OCI-LY3 (cell line): Measurements from ENCODE around the gene NOP58.
"Not testable (repeated sequence)": the region's sequence is repeated elsewhere in the genome, so short reads cannot be mapped to it uniquely, and the experiment has no call there.

Experiments used
- H2AFZ ChIP-seq: fragments of 200-600, 300-600 bp; shearing (Covaris generic); 2 replicates; pipeline ENCODE4 v1.6.0; 2014; ENCODE audit warnings: antibody characterized with exemption, low read depth, low read length
- H3K27ac ChIP-seq: fragments of 200-600, 300-600 bp; sonication (generic); 2 replicates; pipeline ENCODE4 v1.5.1; 2014; ENCODE audit warnings: mild to moderate bottlenecking, low read length, moderate library complexity, mixed read lengths
- H3K27me3 ChIP-seq: fragments of 200-600, 300-600 bp; sonication (generic); 2 replicates; pipeline ENCODE4 v1.6.1; 2014; ENCODE audit warnings: low read depth, low read length, mixed read lengths
- H3K36me3 ChIP-seq: fragments of 200-600, 300-600 bp; sonication (generic); replicated peaks from 2 replicates; pipeline ENCODE3; 2014; ENCODE audit warnings: low read depth, low read length, mixed read lengths
- H3K4me1 ChIP-seq: fragments of 300-600, 200-600 bp; sonication (generic); 2 replicates; pipeline ENCODE4 v1.6.1; 2014; ENCODE audit warnings: low read length, mixed read lengths
- H3K4me2 ChIP-seq: fragments of 200-600, 300-600 bp; sonication (generic); 2 replicates; pipeline ENCODE4 v1.6.1; 2014; ENCODE audit warnings: low read length, mixed read lengths
- H3K4me3 ChIP-seq: fragments of 300-600, 200-600 bp; sonication (generic); 2 replicates; pipeline ENCODE4 v1.5.1; 2014; ENCODE audit warnings: antibody characterized with exemption, mild to moderate bottlenecking, low read length, moderate library complexity
- H3K79me2 ChIP-seq: fragments of 300-600, 200-600 bp; shearing (Covaris generic); 2 replicates; pipeline ENCODE4 v1.6.1; 2014; ENCODE audit warnings: mild to moderate bottlenecking, low read length, mixed read lengths
- H3K9ac ChIP-seq: fragments of 300-600, 200-600 bp; shearing (Covaris generic); 2 replicates; pipeline ENCODE4 v1.6.0; 2014; ENCODE audit warnings: mild to moderate bottlenecking, low read length, moderate library complexity
- H3K9me3 ChIP-seq: fragments of 200-600, 300-600 bp; shearing (Covaris generic); 2 replicates; pipeline ENCODE4 v1.6.1; 2014; ENCODE audit warnings: low read length, mixed read lengths; ENCODE audit not compliant: insufficient read depth
- H4K20me1 ChIP-seq: fragments of 200-600, 300-600 bp; sonication (generic); 2 replicates; pipeline ENCODE4 v1.6.1; 2016; ENCODE audit warnings: low read length, mixed read lengths; ENCODE audit not compliant: insufficient read depth
- CTCF ChIP-seq: fragments of 200-600, 300-600 bp; sonication (generic); IDR thresholded peaks from 2 replicates; pipeline ENCODE4 v1.5.1; 2014; ENCODE audit warnings: antibody characterized with exemption, low read length, low read depth
- EZH2phosphoT487 ChIP-seq: fragments of 200-600 bp; shearing (Covaris generic); IDR thresholded peaks from 2 replicates; pipeline ENCODE4 v1.6.1; 2018; ENCODE audit warnings: antibody characterized with exemption, mixed run types, low read depth

NOP58 gene

GRCh38 chr2:202265467-202266277, at the start of gene NOP58:
Gene NOP58 (plus strand): TSS chr2:202265763. CDS start chr2:202265942, 179 bp downstream.
- H3K36me3 ChIP-seq, result peaks cover 15% of the 10 kb centered on the region
- peaks cover 45% of the 10 kb centered on the region for H3K4me1 ChIP-seq
- peaks cover 42% of the 10 kb centered on the region for H4K20me1 ChIP-seq
- H3K27me3 ChIP-seq, result no peaks in the 10 kb centered on the region
- peak within 1 kb of the TSS; percentile 86 for H3K27ac ChIP-seq
- no peak for TF ChIP-seq CTCF
- TF ChIP-seq EZH2phosphoT487, result no peak
- H3K4me3 ChIP-seq, result peak within 1 kb of the TSS; percentile 97
- peak within 1 kb of the TSS; percentile 83 for H3K4me2 ChIP-seq
- H2AFZ ChIP-seq, result peak within 1 kb of the TSS; percentile 4; the same call in 1 of the 2 replicates
- H3K9me3 ChIP-seq, result no peaks in the 10 kb centered on the region
- H3K9ac ChIP-seq, result peak within 1 kb of the TSS; percentile 99
- peaks cover 65% of the 10 kb centered on the region for H3K79me2 ChIP-seq

- Histone ChIP-seq H3K9ac (no peak overlapping the region), H3K27me3 (no peaks in the 10 kb centered on the region), H3K4me1 (no peaks in the 10 kb centered on the region), H3K27ac (no peak overlapping the region), H4K20me1 (peaks cover 35% of the 10 kb centered on the region), H3K36me3 (peaks cover 26% of the 10 kb centered on the region), H2AFZ (no peak overlapping the region), H3K4me2 (no peak overlapping the region), H3K4me3 (no peak overlapping the region), H3K79me2 (peaks cover 83% of the 10 kb centered on the region), H3K9me3 (no peaks in the 10 kb centered on the region)
- no peak for TF ChIP-seq CTCF
- no peak for TF ChIP-seq EZH2phosphoT487
These were observed 43.7 kb upstream of the NOP58 start for GRCh38 chr2:202221873-202222272.

- Histone ChIP-seq H3K27me3 (no peaks in the 10 kb centered on the region), H3K9me3 (no peaks in the 10 kb centered on the region), H3K4me2 (peak overlapping the region; percentile 84), H3K79me2 (peaks cover 59% of the 10 kb centered on the region), H3K4me3 (peak overlapping the region; percentile 96), H3K36me3 (no peaks in the 10 kb centered on the region), H2AFZ (no peak overlapping the region), H3K4me1 (peaks cover 13% of the 10 kb centered on the region), H3K27ac (peak overlapping the region; percentile 47), H4K20me1 (peaks cover 37% of the 10 kb centered on the region), H3K9ac (peak overlapping the region; percentile 94)
- TF ChIP-seq EZH2phosphoT487 (no peak), CTCF (no peak)
These were observed 27.8 kb upstream of the NOP58 start for GRCh38 chr2:202237787-202238233.

- Histone ChIP-seq H2AFZ (peak within 1 kb of the TSS; percentile 99), H3K4me3 (peak within 1 kb of the TSS; percentile 96), H3K9ac (peak within 1 kb of the TSS; percentile 94), H4K20me1 (peaks cover 30% of the 10 kb centered on the region), H3K4me1 (peaks cover 13% of the 10 kb centered on the region), H3K9me3 (no peaks in the 10 kb centered on the region), H3K27me3 (no peaks in the 10 kb centered on the region), H3K27ac (peak within 1 kb of the TSS; percentile 47), H3K79me2 (peaks cover 52% of the 10 kb centered on the region), H3K36me3 (no peaks in the 10 kb centered on the region), H3K4me2 (peak within 1 kb of the TSS; percentile 84)
- no peak for TF ChIP-seq EZH2phosphoT487
- TF ChIP-seq CTCF, result no peak
These were observed 27.0 kb upstream of the NOP58 start, which contains the start of gene SUMO1 for GRCh38 chr2:202238234-202239197. Gene SUMO1 (minus strand): TSS chr2:202238597. CDS start chr2:202238451, 146 bp downstream.

GRCh38 chr2:202247710-202248109, 17.9 kb upstream of the NOP58 start:
- H2AFZ ChIP-seq, H3K36me3 ChIP-seq, H3K4me3 ChIP-seq, H3K4me1 ChIP-seq, H3K27me3 ChIP-seq, H3K4me2 ChIP-seq, H3K79me2 ChIP-seq, H4K20me1 ChIP-seq, H3K9me3 ChIP-seq, H3K27ac ChIP-seq, H3K9ac ChIP-seq: not testable (repeated sequence)
